ENCODE data around the gene GAB1.

- TF ChIP-seq CTCF (IDR thresholded peaks at IDR 0.05; ENCODE audit: low read length) (no peak), EZH2 (IDR thresholded peaks at IDR 0.05; ENCODE audit: borderline replicate concordance, low read length) (no peak)
Measured at GRCh38 chr4:143435955-143436354, 99.3 kb downstream of the GAB1 start.
